Cardiac fibroblast (primary cell): ENCODE results near the gene FAF1.
"Not testable (repeated sequence)": the region's sequence is repeated elsewhere in the genome, so short reads cannot be mapped to it uniquely, and the experiment has no call there.

Experiments used
- DNase-seq, 2 donors: peaks; one replicate each; pipeline versions ENCODE4 v3.0.0 to v3.0.0-alpha.2; 2010; ENCODE audit warnings: low read depth in 2 of 2
- H3K4me3 ChIP-seq, 2 donors: replicated peaks in 1 of 2; 1 replicate in 1 of 2; 2 replicates in 1 of 2; pipeline ENCODE4 v1.5.1; 2011; ENCODE audit warnings: low read depth in 2 of 2, low read length in 2 of 2, mild to moderate bottlenecking in 2 of 2, moderate library complexity in 1 of 2
- CTCF ChIP-seq: IDR thresholded peaks from one replicate; pipeline ENCODE4 v1.5.1; 2011; ENCODE audit warnings: low read depth, mild to moderate bottlenecking, low read length, inconsistent platforms

FAF1 gene

GRCh38 chr1:50915621-50916020, 44.4 kb downstream of the FAF1 start:
- no peak for TF ChIP-seq CTCF
- no peak for DNase-seq
- no peak overlapping the region for H3K4me3 ChIP-seq

GRCh38 chr1:50913954-50914353, 46.1 kb downstream of the FAF1 start:
- no peak for TF ChIP-seq CTCF
- DNase-seq: no peak
- H3K4me3 ChIP-seq: no peak overlapping the region

- DNase-seq: not testable (repeated sequence)
These were observed 49.7 kb downstream of the FAF1 start for GRCh38 chr1:50910356-50910755.

GRCh38 chr1:50907610-50908009, 52.5 kb downstream of the FAF1 start:
- not testable (repeated sequence) for DNase-seq, H3K4me3 ChIP-seq

More at GRCh38 chr1:50910356-50910755, 49.7 kb downstream of the FAF1 start:
- H3K4me3 ChIP-seq: not testable (repeated sequence)

- DNase-seq, H3K4me3 ChIP-seq: not testable (repeated sequence)
These were observed 54.0 kb downstream of the FAF1 start for GRCh38 chr1:50906050-50906449.

- no peak for DNase-seq
- H3K4me3 ChIP-seq: no peak overlapping the region
- no peak for TF ChIP-seq CTCF
These were observed 57.6 kb downstream of the FAF1 start for GRCh38 chr1:50902419-50902818.

GRCh38 chr1:50901872-50902271, 58.2 kb downstream of the FAF1 start:
- DNase-seq: no peak
- H3K4me3 ChIP-seq: no peak overlapping the region
- TF ChIP-seq CTCF: no peak

- no peak for TF ChIP-seq CTCF
- no peak overlapping the region for H3K4me3 ChIP-seq
- no peak for DNase-seq
These were observed 61.3 kb downstream of the FAF1 start for GRCh38 chr1:50898773-50899172.

GRCh38 chr1:50894340-50894739, 65.7 kb downstream of the FAF1 start:
- no peak overlapping the region for H3K4me3 ChIP-seq
- TF ChIP-seq CTCF: no peak

More at GRCh38 chr1:50894340-50894739, 65.7 kb downstream of the FAF1 start:
- no peak for DNase-seq
